NOMO-1 treated with dmso at 0.1 percent for 144 hours (cell line): ENCODE results near the gene NLRP2B.
"Not testable (repeated sequence)": the region's sequence is repeated elsewhere in the genome, so short reads cannot be mapped to it uniquely, and the experiment has no call there.

Experiments
- DNase-seq: peaks from one replicate; lab custom pipeline; 2025; ENCODE audit not compliant: unreplicated experiment; lab: John Stamatoyannopoulos, UW

NLRP2B gene

DNA sequence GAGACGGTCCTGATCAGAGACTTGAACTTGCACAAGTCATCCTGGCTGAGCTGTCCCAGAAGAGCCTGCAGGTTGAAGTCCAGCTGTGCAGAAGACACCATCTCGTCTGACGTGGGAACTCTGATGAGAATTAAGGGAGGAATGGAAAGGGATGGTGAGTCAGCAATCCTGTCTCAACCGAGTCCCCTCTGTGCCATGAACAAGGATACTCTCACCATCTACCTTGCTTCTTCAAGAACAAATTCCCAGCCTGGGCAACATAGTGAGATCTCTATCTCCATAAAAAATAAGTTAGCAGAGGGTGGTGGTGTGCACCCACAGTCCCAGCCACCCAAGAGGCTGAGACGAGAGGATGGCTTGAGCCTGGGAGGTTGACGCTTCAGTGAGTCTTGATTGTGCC is at the start of gene NLRP2B:
Gene NLRP2B (minus strand): TSS at position 101 of the 400 bp plus-strand sequence.
- no peak for DNase-seq

DNA sequence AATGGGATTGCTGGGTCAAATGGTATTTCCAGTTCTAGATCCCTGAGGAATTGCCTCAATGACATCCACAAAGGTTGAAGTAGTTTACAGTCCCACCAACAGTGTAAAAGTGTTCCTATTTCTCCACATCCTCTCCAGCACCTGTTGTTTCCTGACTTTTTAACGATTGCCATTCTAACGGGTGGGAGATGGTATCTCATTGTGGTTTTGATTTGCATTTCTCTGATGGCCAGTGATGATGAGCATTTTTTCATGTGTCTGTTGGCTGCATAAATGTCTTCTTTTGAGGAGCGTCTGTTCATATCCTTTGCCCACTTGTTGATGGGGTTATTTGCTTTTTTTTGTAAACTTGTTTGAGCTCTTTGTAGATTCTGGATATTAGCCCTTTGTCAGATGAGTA is 45.9 kb upstream of the NLRP2B start:
- not testable (repeated sequence) for DNase-seq

GRCh38 chrX:57681341-57681740 is 1.3 kb upstream of the NLRP2B start:
- DNase-seq: no peak

- no peak for DNase-seq
Observed at GRCh38 chrX:57678686-57679428, 1.2 kb downstream of the NLRP2B start.

DNA sequence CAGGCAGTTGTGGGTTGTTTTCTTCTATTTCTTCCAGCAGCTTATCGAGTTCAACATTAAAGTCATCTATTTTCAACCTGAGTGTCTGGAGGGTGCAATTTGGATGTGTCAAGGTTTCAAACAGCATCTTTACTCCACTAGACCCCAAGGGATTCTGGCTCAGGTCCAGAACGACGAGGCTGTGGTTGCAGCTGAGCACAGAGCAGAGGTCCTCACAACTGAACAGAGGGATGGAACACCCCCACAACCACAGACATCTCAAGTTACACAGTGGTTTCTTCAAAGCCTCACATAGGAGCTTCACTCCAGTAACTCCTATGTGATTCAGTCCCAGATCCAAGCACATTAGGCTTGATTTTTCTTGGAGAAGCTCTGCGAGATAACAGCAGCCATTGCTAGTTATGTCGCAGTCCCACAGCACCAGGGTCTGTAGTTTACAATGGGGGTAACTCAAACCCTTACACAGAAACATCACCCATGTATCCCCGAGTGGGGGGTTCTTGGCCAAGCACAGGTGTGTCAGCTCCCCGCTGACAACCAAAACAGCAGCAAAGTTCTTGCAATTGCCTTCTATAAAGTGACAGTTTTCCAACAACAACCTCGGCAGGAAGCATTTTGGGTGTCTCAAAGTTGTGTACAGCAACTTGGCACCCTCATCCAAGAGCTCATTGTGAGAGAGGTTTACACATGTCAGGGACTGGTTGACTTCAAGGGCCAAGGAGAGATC is 2.8 kb downstream of the NLRP2B start:
- DNase-seq: no peak

DNA sequence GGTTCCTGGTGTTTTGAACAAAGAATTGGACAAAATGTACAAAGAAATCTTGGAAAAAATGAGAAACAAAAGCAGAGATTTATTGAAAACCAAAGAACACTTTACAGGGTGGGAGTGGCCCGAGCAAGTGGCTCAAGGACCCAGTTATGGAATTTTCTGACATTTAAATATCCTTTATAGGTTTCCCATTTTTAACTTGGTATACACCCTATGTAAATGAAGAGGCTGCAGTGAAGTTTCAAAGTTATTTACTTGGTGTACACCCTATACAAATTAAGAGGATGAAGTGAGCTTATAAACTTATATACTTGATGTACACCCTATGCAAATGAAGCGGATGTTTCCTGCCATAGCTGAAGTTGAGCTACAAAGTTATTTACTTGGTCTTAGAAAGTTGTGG is 4.7 kb downstream of the NLRP2B start:
- no peak for DNase-seq

DNA sequence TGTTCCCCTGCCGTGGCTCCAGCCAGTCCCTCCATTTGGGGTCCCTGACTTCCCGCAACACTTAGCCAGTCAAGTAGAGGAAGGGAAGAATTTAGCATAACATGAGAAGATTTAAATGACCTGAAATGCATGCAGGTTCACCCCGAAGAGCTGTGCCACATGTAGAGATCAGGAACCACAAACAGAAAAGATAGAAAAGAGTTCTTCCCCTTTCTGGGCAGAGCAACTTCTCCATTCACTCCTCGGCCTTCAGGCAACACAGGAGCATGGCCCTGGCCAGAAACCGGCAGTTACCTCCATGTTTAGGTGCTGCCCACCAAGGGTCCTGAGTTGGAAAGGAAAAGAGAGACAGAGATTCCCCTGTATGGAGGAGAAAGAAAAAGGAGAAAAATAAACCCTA is 5.2 kb downstream of the NLRP2B start:
- no peak for DNase-seq

DNA sequence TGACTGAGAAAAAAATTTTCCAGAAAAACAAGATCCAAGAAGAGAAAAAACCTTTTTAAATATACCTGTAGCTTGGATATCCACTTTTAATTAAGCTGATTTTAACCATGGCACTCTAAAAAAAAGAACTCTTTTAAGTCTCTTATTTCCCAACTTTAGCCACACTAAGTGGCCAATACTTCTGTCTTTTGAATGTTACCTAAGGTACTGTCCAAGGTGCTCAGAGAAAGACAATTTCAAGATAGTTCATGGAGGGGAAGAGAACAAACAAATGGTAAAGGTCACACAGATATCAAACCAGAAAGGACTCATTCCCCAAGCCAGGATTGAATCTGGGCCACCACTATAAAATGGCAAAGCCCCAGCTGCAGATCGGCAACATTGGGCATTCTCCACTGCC is 10.1 kb downstream of the NLRP2B start:
- DNase-seq: no peak

GRCh38 chrX:57667010-57667409 is 13.1 kb downstream of the NLRP2B start:
- no peak for DNase-seq

- DNase-seq: no peak
Observed at GRCh38 chrX:57655065-57655464, 25.0 kb downstream of the NLRP2B start.

DNA sequence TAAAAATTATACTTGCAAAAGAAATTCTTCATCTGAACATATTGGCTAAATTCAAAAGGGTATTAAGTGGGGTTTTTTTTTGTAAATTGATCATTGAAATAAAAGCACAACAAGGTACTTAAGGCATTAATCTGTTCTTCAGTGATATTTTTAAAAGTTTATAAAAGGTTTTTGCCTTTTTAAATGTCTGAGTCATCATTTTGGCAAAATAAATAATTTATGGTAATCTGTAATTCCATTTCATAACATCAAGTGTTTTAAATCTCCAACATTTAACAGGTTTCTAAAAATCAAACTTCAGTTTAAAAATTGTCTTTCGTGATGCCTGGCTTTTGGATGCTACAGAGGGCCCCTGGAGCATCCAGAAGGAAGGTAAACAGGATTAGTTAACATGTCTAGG is 27.4 kb downstream of the NLRP2B start:
- no peak for DNase-seq

DNA sequence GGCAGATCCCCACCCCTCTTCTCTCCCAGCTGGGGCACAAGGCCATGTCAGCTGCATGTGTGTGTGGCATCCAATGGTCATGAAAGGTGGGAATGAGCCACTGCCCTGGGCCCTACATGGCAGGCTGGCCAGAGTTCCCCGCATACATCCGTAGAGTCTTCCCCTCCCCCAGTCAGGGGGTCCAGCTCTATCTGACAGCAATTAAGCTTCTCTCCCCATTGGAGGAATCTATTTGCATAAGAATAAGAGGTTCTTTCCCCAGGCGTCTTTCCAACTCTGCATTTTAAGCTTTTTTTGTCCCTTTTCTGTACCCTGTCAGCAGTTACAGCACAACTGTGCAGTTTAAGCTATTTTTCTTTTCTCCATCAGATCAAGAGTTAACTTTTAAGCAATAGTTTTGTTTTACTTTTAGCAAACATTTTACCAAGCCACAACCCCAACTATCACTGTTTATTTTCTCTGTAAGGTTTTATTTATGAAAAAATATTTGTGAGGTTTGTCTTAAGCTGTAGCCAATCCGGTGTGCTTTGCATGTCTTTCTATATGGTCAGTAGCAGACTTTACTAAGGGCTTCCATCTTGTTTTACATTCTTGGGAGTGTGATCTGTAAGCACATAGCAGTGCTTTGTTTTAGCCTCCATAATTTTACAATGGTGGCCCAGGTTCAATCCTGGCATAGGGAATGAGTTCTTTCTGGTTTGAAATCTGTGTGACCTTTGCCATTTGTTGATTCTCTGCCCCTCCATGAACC is 28.7 kb downstream of the NLRP2B start:
- no peak for DNase-seq

GRCh38 chrX:57647020-57647419 is 33.0 kb downstream of the NLRP2B start:
- DNase-seq: no peak

- DNase-seq: no peak
Observed at GRCh38 chrX:57643698-57644097, 36.4 kb downstream of the NLRP2B start.

GRCh38 chrX:57641338-57641737 is 38.7 kb downstream of the NLRP2B start:
- no peak for DNase-seq

GRCh38 chrX:57640674-57641016 is 39.4 kb downstream of the NLRP2B start:
- DNase-seq: no peak

GRCh38 chrX:57629438-57629837 is 50.6 kb downstream of the NLRP2B start:
- DNase-seq: not testable (repeated sequence)
